HG02840 (cell line): ENCODE data around the gene PNP.
A peak's percentile ranks its signal among the peaks of the same experiment; 100 is the strongest.

ENCODE experiments used
- ATAC-seq: cut with Tn5 transposase; IDR thresholded peaks from one replicate; pipeline ENCODE4 v1.9.1; 2021; ENCODE audit warnings: mild to moderate bottlenecking, moderate library complexity, moderate number of reproducible peaks; ENCODE audit not compliant: unreplicated experiment, low FRiP score

PNP gene

GRCh38 chr14:20454516-20455354, 14.5 kb upstream of the PNP start, which contains the start of the genes APEX1 and OSGEP:
Gene APEX1, plus strand, starts transcription at chr14:20455226. Its CDS starts 420 bp downstream, at chr14:20455646.
Gene OSGEP, minus strand, starts transcription at chr14:20454812. Its CDS starts 129 bp downstream, at chr14:20454683.
- peak; percentile 90 for ATAC-seq

DNA sequence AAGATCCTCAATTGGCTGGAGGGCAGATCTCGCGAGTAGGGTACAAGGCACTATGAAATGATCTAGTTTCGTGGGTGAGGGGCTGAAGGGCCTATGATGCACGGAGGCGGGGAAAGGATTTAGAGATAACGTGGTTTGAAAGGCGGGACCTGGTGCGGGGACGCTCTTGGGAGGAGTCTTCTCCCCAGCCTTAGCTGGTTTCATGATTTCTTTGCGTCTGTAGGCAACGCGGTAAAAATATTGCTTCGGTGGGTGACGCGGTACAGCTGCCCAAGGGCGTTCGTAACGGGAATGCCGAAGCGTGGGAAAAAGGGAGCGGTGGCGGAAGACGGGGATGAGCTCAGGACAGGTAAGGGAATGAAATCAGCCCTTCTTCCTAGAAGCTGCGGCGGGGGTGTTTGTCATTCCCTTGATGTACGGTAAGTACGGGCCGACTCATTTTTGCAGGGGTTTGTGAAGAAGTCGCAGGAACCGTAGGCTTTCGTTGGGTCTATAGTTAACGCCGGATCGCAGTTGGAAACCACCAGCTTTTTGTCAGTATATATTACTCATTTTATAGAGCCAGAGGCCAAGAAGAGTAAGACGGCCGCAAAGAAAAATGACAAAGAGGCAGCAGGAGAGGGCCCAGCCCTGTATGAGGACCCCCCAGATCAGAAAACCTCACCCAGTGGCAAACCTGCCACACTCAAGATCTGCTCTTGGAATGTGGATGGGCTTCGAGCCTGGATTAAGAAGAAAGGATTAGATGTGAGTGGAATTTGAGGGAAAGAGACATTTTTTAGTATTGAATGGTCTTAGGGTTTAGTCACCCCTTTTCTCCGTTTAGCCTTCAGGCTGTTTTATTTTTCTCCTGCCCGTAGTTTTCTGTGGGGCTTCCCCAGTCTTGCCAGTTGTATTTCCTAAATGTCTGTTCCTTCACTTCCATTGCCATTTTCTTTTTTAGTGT, 13.6 kb upstream of the PNP start:
- peak; percentile 24 for ATAC-seq

- no peak for ATAC-seq
These were observed 12.2 kb upstream of the PNP start for GRCh38 chr14:20456971-20457370.

DNA sequence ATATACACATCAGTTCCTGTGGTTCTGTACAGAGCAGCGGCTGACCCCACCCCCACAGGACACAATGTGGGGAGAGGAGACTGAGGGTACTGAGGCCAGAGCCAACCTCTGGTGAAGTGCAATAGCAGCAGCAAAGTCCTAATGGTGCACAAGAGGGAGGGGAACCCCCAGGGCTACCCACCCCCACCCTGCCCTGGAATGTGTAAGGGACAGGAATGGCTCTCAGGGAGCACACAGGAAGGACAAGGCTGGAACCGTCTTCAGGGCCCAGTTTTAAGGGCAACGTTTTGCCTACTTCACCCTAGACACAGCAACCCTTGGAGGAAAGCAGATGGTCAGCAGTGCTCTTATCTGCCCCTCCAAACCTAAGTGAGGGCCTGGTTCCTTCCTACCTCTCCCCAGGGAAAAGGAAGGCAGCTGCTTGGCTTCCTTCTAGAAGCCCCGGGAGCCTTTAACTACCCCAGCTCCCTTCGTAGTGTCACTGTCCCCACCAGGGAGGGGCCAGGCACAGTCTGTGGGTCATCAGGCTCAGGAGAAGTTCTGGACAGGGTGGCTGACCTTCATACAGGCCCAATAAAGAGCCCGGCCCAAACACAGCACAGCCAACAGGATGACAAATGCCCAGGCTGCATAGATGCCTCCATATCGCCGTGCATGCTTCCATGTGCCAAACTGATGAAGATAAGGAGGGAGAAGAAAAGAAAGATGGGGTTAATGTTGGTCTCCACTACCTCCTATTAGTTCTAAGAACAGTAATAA, 11.0 kb upstream of the PNP start:
- ATAC-seq, result no peak

DNA sequence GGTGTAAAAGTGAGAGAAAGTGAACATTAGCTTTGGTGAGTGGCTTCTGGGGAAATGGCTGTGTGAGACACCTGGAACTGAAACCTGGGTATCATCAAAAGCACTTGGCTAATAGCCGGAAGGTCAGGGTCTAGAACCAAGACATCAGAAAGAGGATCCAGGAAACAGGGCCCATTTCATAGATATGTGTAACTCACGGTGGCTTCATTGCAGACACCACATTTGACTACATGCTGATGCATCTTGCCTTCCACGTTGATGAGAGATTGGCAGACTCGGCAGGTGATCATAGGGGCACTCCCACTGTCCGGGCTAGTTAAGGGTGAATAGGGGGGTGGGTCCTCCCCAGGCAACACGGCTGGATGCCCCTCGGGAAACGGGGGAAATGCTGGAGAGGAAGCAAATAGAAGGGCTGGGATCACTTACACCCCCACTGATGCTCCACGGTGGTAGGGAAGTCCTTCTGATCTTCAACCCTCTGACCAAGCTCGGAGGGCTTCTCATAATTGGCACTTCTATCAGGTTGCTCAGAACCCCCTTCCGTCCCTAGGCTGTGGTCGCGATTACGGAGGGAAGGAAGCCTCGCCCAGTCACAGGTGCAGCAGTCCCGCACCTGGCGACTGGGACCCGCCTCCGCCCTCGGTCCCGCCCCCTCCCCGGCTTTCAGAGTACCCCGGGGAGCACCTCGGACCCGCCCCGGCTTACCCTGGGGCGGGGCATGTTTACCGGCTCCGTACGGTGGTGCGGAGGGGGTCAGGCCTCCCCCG, 8.6 kb upstream of the PNP start:
- peak; percentile 4 for ATAC-seq

DNA sequence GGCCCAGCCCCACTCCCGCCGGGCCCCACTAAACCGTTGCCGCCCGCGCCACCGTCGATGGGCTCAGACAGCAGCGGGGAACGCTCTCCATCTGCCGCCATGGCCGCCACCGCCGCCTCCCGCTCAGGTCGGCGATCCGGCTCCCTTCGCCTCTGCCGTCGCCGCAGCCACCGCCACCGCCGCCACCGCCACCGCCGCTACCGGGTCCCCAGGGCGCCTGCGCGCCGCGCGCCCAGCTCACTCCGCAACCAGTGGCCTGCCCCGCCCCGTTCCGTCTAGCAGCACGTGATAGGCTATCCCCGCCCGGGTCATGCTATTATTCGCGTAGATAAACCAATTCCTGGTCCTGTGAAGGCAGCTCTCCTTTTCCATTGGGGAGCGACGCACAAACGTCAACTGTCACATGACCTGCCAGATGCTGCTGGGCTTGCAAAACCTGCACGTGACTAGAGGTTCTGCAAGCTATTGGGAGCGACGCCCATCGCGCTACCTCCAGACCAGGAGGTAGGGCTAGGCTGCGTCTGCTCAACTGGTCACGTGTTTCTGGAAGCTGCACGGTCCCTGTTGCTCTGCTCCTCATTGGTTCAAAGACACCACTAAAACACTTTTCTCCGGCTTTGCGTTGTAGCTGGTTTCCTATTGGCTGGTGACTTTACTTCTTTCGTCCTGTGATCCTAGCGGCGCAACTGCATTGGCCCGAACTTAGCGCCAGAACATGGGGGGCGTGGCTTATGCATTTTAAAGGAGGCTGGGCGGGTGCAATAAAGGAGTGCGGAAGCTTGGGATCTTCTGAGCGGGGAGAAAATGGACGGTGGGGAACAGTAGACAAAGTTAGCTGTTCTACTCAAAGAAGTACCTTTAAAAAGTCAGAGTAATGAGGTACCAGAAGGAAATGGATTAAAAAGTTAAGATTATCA, 7.7 kb upstream of the PNP start, which contains the start of gene PIP4P1:
Gene PIP4P1, minus strand, starts transcription at position 210 of the 917 bp plus-strand sequence. Its CDS starts 109 bp downstream, at position 101.
- peak; percentile 94 for ATAC-seq

DNA sequence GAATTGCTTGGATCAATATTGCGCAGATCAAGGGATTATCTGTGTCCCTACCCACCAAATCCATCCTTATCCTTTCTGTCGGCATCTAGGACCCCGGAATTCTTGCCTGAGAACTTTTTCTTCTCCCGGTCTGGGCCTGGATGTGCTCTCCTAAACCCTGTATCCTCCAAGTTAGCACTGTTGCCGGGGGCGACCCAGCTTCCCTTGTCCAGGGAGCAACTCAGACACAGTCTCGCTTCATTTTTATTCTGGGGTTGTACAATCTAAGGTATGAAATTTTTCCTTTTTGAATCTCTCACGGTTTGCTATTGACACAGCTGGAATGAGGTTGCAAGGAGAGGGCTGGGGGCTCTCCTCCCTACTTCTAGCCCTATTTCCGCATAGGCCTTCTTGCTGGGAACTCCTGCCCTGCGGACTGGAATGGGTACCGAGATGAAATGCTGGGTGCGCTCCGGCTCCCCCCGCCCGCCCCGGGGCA, 403 bp upstream of the PNP start:
- no peak for ATAC-seq

DNA sequence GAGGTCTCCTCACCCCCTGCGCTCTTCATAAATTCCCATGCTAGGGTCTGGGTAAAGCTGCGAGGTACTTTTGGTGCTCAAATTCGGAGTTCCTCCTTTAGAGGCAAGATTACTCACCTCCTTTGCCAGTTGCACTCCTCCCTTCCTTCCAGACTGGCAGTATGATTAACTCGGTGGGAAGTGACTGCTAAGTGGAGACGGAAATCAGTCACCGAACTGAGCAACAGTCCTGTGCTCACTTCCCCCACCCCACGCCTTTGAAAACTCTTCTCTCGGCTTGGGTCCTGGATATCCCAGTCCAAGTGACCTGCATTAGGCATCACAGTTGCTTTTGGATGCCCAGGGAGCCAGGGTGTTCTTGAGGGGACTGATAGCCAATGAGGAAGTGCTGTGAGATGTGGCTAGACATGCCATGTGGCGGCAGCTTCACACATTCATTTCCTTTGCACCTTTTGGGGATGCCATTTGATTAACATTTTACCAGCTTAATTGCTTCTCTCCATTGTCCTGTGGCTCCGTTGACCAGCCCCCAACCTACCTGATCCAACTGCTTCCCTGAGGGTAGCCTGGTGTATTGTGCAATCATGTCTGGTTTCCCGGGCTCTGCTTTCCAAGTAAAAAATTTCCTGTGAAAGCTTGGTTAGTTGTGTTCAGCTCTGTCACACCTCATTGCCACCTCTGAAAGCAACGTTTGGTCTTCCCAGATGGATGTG, 840 bp downstream of the PNP start:
- ATAC-seq, result peak; percentile 32

DNA sequence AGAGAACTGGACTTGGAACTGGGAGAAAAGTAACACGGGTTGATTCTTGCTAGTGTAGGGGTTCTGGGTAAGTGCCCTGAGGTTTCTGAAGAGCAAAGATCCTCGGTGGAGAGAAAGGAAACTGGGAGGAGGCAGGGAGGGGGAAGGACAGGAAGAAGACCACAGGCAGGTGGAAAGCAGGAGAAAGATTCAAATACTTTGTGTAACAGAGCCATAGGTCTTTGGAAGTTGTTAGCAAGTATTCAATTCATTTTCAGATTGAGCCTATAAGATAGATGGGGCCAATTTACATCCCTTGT, 1.3 kb downstream of the PNP start:
- ATAC-seq, result no peak

- no peak for ATAC-seq
These were observed 3.4 kb downstream of the PNP start for GRCh38 chr14:20472536-20473169.

- no peak for ATAC-seq
These were observed 7.6 kb downstream of the PNP start for GRCh38 chr14:20476776-20477175.

- no peak for ATAC-seq
These were observed 8.1 kb downstream of the PNP start for GRCh38 chr14:20477211-20477876.

DNA sequence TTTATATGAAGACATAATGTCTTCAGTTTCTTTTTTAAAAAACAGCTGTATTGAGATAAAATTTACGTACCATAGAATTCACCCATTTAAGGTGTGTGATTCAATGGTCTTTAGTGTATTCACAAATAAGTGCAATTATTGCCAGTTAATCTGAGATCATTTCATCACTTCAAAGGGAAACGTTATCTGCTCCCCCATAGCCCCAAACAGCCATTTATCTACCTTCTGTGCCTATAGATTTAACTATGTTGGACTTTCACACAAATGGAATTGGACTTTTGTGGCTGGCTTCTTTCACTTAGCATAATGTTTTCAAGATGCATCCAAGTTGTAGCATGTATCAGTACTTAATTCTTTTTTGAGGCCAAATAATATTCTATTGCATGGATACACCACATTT, 9.7 kb downstream of the PNP start:
- ATAC-seq, result no peak

DNA sequence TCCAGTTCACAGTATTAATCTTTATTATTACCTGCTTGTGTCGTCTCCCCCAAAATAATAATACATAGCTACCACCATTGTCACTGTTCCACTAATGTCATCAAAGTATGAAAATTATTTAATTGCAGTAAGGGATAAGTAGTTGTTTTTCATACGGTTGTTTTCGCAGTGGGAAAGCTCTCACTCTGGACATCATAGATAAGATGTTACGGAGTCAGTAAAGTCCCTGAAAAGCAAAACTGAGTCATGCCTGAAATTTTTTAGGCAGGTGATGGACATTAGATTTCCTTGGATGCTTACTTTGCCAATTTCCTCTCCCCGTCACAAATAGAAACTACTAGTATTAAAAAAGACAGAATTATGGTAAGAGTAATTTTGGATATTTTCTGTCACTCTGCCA, 13.2 kb downstream of the PNP start:
- ATAC-seq, result no peak

DNA sequence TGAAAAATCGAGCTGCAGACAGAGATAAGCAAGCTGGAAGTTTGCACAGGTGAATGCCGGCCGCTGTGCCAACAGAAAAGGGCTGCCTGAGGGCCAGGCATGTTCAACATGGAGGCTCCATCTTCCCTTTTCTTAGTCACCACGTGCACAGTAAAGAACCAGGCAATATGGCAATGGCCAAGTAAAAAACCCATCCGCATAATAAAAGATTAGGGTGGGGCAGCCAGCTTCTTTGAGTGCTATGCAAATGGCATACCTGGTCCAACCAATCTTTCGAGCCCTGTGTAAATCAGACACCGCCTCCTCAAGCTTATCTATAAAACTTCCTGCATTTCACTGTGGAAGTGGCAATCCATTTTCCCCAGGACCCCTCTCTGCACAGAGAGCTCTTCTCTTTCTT, 16.7 kb downstream of the PNP start:
- ATAC-seq, result no peak

DNA sequence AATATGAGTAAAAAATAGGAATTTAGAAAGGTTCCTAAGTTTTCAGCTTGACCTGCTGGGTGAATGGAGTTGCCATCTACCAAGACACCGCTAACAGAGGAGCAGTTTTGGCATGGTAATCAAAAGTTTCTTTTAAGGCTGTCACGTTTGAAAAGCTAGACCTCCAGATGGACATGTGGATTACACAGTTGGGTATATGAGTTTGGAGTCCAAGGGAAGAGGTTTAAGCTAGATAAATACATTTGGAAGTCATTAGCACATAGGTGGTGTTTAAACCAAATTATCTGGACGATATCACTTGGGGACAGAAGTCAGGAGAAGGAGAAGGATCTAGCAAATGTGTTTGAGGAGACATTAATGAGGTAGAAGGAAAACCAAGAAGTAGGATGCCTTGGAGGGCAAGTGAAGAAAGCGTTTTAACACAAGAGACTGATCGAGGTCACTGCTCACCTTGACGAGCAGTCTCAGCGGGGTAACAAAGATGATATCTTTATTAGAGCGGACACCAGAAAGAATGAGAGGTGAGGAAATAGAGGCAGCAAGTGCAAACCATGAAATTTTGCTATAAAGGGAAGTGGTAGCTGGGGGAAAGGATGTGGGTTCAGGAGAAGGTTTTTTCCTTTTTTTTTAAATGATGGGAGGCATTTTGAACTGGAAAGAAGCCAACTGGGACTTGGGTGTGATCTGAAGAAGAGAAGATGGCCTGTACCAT, 17.6 kb downstream of the PNP start:
- no peak for ATAC-seq

GRCh38 chr14:20487396-20487725, 18.2 kb downstream of the PNP start:
- no peak for ATAC-seq
